Measurements from ENCODE around the gene PDLIM1.

Gene PDLIM1

GRCh38 chr10:95324436-95325268 is 33.8 kb upstream of the PDLIM1 start:
- Histone ChIP-seq H3K4me2 (ENCODE audit: low read depth, low read length, poor library complexity, severe bottlenecking) (no peak overlapping the region), H3K36me3 (ENCODE audit: low read length) (no peaks in the 10 kb centered on the region), H3K9me2 (replicated peaks; ENCODE audit: insufficient read depth, low read length) (no peaks in the 10 kb centered on the region), H4K20me1 (ENCODE audit: low read depth, low read length) (no peaks in the 10 kb centered on the region), H3K27me3 (ENCODE audit: low read length) (no peaks in the 10 kb centered on the region), H2AFZ (ENCODE audit: low read depth, low read length, severe bottlenecking) (no peak overlapping the region), H3K79me2 (ENCODE audit: insufficient read depth, low read length) (no peaks in the 10 kb centered on the region), H3F3A (ENCODE audit: insufficient read depth) (no peaks in the 10 kb centered on the region), H3K9me3 (ENCODE audit: insufficient read depth, low read length) (no peaks in the 10 kb centered on the region), H3K4me3 (ENCODE audit: insufficient read depth, low read length, poor library complexity, severe bottlenecking) (no peak overlapping the region), H3K9ac (ENCODE audit: low read length) (no peak overlapping the region), H3K27ac (ENCODE audit: low read depth, low read length) (no peak overlapping the region)
- TF ChIP-seq EZH2phosphoT487 (conservative IDR thresholded peaks at IDR 0.05; ENCODE audit: low read length) = no peak
- no peak for TF ChIP-seq CTCF (IDR thresholded peaks at IDR 0.05; ENCODE audit: insufficient read depth, low read length, poor library complexity, severe bottlenecking)

- Histone ChIP-seq H3K9me3 (ENCODE audit: insufficient read depth, low read length) (no peaks in the 10 kb centered on the region), H3K4me2 (ENCODE audit: low read depth, low read length, poor library complexity, severe bottlenecking) (no peak overlapping the region), H4K20me1 (ENCODE audit: low read depth, low read length) (no peaks in the 10 kb centered on the region), H2AFZ (ENCODE audit: low read depth, low read length, severe bottlenecking) (no peak overlapping the region), H3K27ac (ENCODE audit: low read depth, low read length) (no peak overlapping the region), H3K9me2 (replicated peaks; ENCODE audit: insufficient read depth, low read length) (no peaks in the 10 kb centered on the region), H3K9ac (ENCODE audit: low read length) (no peak overlapping the region), H3K4me3 (ENCODE audit: insufficient read depth, low read length, poor library complexity, severe bottlenecking) (no peak overlapping the region), H3F3A (ENCODE audit: insufficient read depth) (no peaks in the 10 kb centered on the region), H3K27me3 (ENCODE audit: low read length) (no peaks in the 10 kb centered on the region), H3K36me3 (ENCODE audit: low read length) (no peaks in the 10 kb centered on the region), H3K79me2 (ENCODE audit: insufficient read depth, low read length) (no peaks in the 10 kb centered on the region)
- TF ChIP-seq EZH2phosphoT487 (conservative IDR thresholded peaks at IDR 0.05; ENCODE audit: low read length) (no peak), CTCF (IDR thresholded peaks at IDR 0.05; ENCODE audit: insufficient read depth, low read length, poor library complexity, severe bottlenecking) (no peak)
These were observed 30.9 kb upstream of the PDLIM1 start for GRCh38 chr10:95321554-95322301.

GRCh38 chr10:95319239-95319638 is 28.4 kb upstream of the PDLIM1 start:
- Histone ChIP-seq H3K4me3 (ENCODE audit: insufficient read depth, low read length, poor library complexity, severe bottlenecking) (no peak overlapping the region), H3K4me2 (ENCODE audit: low read depth, low read length, poor library complexity, severe bottlenecking) (no peak overlapping the region), H3K79me2 (ENCODE audit: insufficient read depth, low read length) (no peaks in the 10 kb centered on the region), H4K20me1 (ENCODE audit: low read depth, low read length) (no peaks in the 10 kb centered on the region), H3K9ac (ENCODE audit: low read length) (no peak overlapping the region), H3K9me3 (ENCODE audit: insufficient read depth, low read length) (no peaks in the 10 kb centered on the region), H3K27ac (ENCODE audit: low read depth, low read length) (no peak overlapping the region), H2AFZ (ENCODE audit: low read depth, low read length, severe bottlenecking) (no peak overlapping the region), H3K9me2 (replicated peaks; ENCODE audit: insufficient read depth, low read length) (no peaks in the 10 kb centered on the region), H3K36me3 (ENCODE audit: low read length) (no peaks in the 10 kb centered on the region), H3F3A (ENCODE audit: insufficient read depth) (no peaks in the 10 kb centered on the region), H3K27me3 (ENCODE audit: low read length) (no peaks in the 10 kb centered on the region)
- TF ChIP-seq CTCF (IDR thresholded peaks at IDR 0.05; ENCODE audit: insufficient read depth, low read length, poor library complexity, severe bottlenecking) (no peak), EZH2phosphoT487 (conservative IDR thresholded peaks at IDR 0.05; ENCODE audit: low read length) (no peak)
